ENCODE measurements around the gene ARL2.

- TF ChIP-seq CTCF (conservative IDR thresholded peaks at IDR 0.05 in 1 of 2, IDR thresholded peaks at IDR 0.05 in 1 of 2; ENCODE audit: low read depth in 1 of 2, low read length in 2 of 2) = no peak
- no peak for TF ChIP-seq EZH2 (IDR thresholded peaks at IDR 0.05; ENCODE audit: low read length, missing control alignments)
Measured at GRCh38 chr11:65059959-65060824, 46.2 kb downstream of the ARL2 start.
